Activated CD4-positive, alpha-beta T cell treated with anti-CD3 and anti-CD28 coated beads, Interleukin-2, amount 50 U/mL, for 4 hours (primary cell): Measurements from ENCODE around the gene SPG7.

Experiments
- DNase-seq, 2 experiments: peaks; one replicate each; pipeline ENCODE4 v3.0.0-alpha.2; 2020

SPG7 gene

DNA sequence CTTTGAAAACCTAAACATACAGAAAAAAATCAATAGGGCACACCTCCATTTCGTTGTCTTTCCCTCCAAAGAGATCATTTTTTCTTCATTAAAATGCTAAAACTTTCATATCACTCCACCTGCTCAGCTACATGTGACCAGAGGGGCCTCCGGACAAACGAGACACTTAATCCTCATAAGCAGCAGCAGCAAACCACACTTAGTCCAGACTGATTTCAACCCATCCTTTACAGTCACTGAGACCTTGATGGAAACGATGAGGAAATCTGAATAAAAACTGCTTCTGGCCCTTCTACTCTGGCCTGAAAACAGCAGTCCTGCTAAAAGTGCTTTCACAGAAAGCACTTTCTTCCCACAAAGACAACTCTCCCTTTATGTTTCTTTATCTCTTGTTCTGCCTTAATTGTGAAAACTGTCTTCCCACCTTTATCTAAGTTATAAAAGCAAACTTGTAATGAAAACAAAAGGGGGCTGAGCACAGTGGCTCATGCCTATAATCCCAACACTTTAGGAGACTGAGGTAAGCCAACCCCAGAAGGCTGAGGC lies 22.4 kb upstream of the SPG7 start:
- DNase-seq, result no peak

GRCh38 chr16:89489040-89489897 lies 18.9 kb upstream of the SPG7 start:
- peak; percentile 81 to 88 for DNase-seq

DNA sequence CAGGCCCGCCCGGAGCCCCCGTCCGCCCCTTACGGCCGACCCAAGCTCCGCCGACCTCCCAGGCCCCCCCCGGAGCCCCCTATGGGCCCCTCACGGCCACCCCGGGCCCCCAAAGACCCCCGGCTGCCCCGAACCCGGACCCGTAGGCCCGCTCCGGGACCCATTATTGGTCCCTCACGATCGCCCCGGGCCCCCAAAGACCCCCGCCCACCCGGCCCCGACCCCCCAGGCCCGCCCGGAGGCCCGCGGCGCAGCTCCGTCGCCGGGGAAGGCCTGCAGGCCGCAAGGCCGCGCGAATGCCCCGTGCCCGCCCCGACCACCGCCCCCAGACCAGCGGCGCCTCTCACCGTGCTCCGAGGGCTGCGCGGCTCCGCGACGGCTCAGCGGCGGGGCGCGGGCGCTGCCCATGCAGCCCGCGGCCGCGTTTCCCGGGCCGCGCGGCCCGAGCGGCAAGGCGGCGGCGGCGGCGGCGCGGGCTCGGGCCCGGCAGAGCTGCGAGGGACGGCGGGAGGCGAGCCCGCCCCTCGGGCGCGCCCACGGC lies 18.2 kb upstream of the SPG7 start:
- DNase-seq, result no peak

- DNase-seq, result peak; percentile 97 to 98
Measured at GRCh38 chr16:89490439-89491237, 17.6 kb upstream of the SPG7 start, which contains the start of gene ANKRD11. Gene ANKRD11 (minus strand): TSS chr16:89490561. CDS start chr16:89317019, 173,542 bp downstream.

DNA sequence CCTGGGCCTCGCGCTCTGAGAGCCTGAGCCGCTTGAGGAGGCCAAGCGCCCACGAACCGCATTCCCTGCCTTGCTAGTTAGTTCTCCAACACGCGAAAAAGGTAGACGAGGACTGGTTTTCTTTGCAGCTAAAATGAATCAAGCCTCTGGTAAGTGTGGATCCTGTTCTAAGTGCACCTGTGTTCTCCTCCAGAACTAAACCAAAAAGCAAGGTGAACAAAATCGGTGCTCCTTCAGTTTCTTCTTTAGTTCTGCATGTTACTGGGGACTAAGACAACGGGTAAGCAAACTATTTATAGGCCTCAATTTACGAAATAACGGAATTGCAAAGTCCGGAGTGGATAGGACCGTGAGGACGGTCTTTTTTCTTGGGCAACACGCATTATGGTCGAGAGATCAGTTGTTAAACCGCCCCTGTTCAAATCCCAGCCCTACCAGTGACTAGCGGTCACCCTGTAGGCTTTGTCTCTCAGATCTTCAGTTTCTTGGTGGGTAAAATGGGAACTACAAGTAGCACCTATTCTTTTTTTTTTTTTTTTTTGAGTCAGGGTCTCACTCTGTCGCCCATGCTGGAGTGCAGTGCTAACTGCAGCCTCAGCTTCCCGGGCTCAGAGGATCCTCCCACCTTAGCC lies 16.8 kb upstream of the SPG7 start:
- no peak for DNase-seq

GRCh38 chr16:89491974-89492687 lies 16.1 kb upstream of the SPG7 start:
- DNase-seq, result no peak

GRCh38 chr16:89493776-89494175 lies 14.4 kb upstream of the SPG7 start:
- no peak for DNase-seq

GRCh38 chr16:89495121-89495520 lies 13.1 kb upstream of the SPG7 start:
- DNase-seq, result no peak

DNA sequence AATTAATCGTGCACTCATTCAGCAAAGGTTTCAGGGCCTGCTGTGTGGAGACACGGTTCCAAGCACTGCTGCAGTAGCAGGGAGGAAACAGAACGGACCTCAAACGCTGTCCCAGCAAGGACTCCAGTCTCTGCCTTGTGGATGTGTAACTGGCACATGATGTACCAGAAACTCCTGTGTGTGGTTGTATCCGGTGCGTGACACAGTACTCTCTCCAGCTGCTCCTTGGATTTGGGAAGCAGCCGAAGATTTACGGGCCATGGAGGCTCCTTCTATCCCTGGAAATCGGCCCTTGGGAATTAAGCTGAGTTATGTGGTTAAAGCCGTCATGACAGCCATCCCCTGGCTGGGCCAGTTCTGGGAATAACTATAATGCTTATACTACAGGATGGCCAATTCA lies 9.4 kb upstream of the SPG7 start:
- no peak for DNase-seq

GRCh38 chr16:89499767-89500166 lies 8.4 kb upstream of the SPG7 start:
- DNase-seq, result no peak

GRCh38 chr16:89502081-89502843 lies 5.9 kb upstream of the SPG7 start:
- DNase-seq, result no peak

GRCh38 chr16:89504091-89504490 lies 4.1 kb upstream of the SPG7 start:
- no peak for DNase-seq

GRCh38 chr16:89505204-89506112 lies 2.7 kb upstream of the SPG7 start:
- DNase-seq, result peak; percentile 87 to 89

DNA sequence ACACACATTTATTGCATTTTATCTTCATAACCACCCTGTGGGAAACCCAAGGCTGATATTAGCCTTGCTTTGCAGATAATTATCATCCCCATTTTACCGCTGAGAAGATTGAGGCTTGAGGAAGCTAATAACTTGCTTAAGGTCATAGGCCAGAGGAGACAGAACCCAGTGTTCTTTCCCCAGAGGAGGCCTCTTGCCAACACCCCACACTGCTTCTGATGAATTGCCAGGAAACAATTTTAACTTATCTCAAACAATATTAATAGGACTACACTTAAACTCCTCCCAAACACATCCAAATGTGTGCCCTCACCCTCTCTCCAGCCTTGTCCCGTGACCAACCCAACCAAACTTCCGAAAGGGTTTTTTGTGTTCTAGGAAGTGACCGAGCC lies 2.1 kb upstream of the SPG7 start:
- DNase-seq, result no peak

- DNase-seq, result no peak
Measured at GRCh38 chr16:89506791-89507191, 1.4 kb upstream of the SPG7 start.

DNA sequence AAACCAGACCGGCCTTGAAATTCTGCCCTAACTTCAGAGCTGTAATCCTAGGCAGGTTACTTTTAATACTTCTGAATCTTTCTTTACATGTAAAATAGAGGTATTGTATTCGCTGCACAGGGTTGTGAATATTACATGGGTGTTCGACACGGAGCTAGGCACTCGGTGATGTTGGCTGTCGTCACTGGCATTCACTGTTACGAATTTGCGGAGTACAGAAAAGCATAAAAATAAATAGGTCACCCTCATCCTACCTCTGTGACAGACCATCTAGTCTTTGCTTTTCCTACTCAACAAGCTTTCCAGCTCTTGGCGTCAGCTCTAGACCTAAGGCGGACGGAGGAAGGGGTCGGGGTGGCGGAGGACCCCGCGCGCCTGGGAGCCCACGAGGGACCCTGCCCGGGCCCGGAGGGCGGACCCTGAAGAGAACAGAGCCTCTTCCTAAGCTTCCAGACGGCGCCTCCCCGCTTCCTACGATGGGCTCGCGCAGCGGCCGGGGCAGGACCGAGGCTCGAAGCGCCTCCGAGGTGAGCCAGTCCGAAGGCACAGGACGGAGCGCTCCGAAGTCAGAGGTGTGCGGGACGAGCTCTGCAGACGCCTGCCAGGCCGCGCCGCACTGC lies 879 bp upstream of the SPG7 start:
- DNase-seq, result no peak

DNA sequence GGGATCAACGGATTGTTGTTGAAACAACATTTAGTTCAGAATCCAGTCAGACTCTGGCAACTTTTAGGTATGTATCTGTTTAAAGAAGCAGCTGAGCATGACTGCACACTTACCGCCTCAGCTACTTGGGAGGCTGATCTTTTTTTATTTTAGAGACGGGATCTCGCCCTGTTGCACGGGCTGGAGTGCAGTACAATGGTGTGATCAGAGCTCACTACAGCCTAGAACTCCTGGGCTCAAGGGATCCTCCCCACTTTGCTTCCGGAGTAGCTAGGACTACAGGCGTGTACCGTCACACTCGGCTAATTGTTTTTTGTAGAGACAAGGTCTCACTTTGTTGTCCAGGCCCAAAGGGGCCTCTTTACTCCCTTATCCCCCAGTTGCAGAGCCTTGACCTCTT lies 2.3 kb downstream of the SPG7 start:
- DNase-seq, result no peak

DNA sequence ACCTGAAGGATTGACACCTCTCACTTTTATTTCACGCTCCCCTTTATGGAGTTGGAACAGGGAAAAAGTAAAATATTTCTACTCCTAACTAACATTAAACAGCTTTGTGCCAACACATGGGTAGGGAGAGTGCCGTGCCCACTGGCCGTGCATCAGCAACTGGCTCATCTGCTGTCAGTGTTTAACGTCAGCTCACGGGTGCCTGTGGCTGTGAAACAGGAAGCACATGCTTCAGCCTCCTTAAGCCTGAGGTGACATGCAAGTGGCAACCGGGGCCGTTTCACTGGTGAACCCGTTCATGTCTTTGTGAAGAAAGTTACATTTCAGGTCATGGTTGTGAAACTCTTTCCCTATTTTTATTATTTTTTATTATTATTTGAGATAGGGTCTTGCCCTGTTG lies 3.2 kb downstream of the SPG7 start:
- no peak for DNase-seq

DNA sequence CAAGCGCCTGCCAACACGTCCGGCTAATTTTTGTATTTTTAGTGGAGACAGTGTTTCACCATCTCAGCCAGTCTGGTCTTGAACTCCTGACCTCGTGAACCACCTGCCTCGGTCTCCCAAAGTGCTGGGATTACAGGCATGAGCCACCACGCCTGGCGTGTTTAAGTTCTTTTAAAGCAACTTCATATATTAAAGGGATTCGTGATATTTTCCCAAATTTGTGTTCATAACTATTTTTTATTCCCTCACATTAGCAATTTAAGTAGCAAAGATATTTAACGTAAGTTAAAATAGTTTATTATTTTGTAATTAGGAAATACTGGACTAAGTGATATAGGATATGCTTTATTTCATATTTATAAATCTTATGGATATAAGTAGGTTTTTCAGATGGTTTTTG lies 4.2 kb downstream of the SPG7 start:
- DNase-seq, result no peak

GRCh38 chr16:89517128-89517527 lies 8.9 kb downstream of the SPG7 start:
- no peak for DNase-seq
